ENCODE results near the gene CKAP5.

- TF ChIP-seq POLR2A (IDR thresholded peaks at IDR 0.05; ENCODE audit: low read length) (no peak), GATA1 (IDR thresholded peaks at IDR 0.05; ENCODE audit: low read depth, low read length) (no peak)
Observed at GRCh38 chr11:46865340-46865739, 19.3 kb upstream of the CKAP5 start.

All from erythroblast (primary cell).